ENCODE data around the gene PLA2R1.
"Not testable (repeated sequence)": the region's sequence is repeated elsewhere in the genome, so short reads cannot be mapped to it uniquely, and the experiment has no call there.

The PLA2R1 gene

DNA sequence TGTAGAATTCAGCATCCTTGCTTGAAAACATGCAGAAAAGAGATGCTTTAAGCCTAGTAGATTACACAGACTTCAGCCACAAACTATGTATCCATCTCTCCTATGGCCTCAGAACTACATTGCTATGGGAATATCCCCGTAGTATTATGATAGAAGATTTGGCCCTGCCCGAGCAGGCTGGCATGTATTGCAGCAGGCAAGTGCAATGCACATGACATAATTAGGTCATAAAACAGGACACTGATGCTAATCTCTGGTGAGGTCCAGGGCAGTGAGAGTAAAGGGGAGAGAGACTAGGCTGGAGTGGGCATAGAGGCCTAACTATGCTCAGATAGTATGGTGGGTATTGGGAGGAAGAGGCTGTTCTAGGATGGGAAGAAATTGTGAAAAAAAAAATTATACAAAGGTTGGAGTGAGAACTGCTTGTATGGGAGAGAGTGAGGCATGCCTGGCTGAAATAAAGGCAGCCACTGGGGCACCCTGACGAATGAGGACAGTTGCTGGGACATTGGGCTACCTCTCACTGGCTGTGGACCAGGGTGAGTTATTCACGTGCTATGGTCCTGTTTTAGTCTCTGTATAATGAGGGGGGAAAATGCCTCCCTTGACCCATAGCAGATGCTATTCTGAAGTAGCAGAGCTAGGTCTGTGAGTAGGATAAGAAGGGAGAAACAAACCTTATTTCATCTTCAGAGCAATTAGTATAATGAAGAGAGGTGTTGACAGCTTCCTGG is 1.6 kb upstream of the PLA2R1 start:
- no peak for DNase-seq (ENCODE audit: low read depth)

DNA sequence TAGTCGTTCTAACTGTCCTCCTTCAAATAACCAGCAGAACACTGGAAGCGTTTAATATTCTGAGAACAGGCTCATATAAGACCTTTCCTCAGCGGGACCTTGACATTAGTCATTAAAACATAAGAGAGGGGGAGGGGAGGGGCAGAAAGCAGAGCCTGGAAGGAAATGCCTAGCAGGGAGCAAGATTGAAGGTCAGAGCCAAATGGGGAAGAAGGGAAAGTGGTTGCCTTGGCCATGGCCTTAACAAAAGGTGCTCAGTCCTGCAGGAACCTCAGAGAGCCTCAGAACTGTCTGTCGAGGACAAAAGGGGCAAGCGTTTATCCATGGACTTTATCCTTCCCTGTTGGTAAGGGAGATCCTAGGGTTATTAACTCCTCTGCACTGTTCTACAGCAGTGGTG is 856 bp upstream of the PLA2R1 start:
- DNase-seq (ENCODE audit: low read depth): no peak

DNA sequence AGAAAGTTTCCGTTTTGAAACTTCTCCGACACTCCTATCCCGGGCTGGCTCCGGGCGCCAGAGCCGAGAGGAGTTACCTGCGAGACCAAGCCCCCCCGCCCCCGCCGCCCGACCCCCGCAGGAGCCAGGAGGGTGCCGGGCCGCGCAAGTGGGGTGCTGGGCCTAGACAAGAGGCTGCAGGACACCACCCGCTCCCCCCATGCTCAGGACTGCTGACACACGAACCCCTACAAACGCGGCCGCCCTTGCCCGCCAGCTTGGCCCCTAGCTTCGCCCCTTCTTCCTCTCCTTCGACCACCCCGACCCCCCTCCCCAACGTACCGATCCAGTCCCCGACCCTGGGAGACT is 497 bp downstream of the PLA2R1 start:
- DNase-seq (ENCODE audit: low read depth): no peak

DNA sequence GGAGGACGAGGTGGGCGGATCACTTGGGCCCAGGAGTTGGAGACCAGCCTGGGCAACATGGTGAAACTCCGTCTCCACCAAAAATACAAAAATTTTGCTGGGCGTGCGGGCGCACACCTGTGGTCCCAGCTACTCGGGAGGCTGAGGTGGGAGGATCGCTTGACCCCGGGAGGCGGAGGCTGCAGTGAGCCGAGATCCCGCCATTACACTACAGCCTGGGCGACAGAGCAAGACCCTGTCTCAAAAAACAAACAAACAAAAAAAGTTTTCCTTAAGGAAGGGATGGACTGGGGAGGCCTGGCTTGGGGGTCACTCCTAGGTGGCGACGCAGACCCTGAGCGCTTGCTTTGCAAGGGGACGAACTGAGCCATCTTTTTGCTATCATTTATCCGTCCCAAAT is 882 bp downstream of the PLA2R1 start:
- no peak for DNase-seq (ENCODE audit: low read depth)

GRCh38 chr2:160060297-160060696 is 2.1 kb downstream of the PLA2R1 start:
- DNase-seq (ENCODE audit: low read depth): no peak

GRCh38 chr2:160057356-160057755 is 5.1 kb downstream of the PLA2R1 start:
- peak; percentile 35 for DNase-seq (ENCODE audit: low read depth)

- DNase-seq (ENCODE audit: low read depth): no peak
These were observed 6.7 kb downstream of the PLA2R1 start for GRCh38 chr2:160055726-160056108.

GRCh38 chr2:160054984-160055725 is 7.3 kb downstream of the PLA2R1 start:
- DNase-seq (ENCODE audit: low read depth): peak; percentile 37

DNA sequence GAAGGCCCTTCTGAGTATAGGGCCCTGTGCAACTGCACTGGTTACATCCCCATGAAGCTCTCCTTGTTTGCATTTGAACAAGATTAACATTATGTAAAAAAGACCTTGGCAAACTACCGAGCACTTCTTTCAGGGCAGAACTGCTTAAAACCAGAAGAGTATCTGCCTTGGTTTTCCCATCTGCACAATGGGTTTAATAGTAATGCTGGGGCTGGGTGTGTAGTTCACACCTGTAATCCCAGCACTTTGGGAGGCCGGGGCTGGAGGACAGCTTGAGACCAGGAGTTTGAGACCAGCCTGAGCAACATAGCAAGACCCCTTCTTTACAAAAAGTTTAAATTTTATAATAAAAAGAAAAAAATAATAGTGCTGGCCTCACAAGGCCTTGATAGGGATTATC is 8.5 kb downstream of the PLA2R1 start:
- no peak for DNase-seq (ENCODE audit: low read depth)

- no peak for DNase-seq (ENCODE audit: low read depth)
These were observed 9.9 kb downstream of the PLA2R1 start for GRCh38 chr2:160052531-160052930.

DNA sequence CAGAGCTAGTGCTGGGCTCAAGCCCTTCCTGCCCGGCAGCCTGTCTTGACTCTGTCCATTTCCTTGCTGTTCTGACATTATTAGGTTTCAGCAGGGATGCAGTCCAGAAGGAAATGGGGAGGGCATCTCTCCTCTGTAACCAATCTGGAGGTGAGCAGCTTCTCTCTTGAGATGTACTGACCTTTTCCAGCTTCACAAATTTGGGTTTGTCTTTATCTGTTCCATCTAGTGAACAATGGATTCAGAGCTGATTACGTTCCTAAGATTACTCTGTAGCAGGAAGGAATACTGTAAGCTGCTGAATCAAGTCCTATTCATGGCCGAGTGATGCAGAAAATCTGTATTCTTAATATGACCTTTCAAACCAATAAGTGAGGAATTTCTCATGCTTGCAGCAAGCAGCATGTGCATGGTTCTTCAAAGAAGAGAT is 11.0 kb downstream of the PLA2R1 start:
- no peak for DNase-seq (ENCODE audit: low read depth)

DNA sequence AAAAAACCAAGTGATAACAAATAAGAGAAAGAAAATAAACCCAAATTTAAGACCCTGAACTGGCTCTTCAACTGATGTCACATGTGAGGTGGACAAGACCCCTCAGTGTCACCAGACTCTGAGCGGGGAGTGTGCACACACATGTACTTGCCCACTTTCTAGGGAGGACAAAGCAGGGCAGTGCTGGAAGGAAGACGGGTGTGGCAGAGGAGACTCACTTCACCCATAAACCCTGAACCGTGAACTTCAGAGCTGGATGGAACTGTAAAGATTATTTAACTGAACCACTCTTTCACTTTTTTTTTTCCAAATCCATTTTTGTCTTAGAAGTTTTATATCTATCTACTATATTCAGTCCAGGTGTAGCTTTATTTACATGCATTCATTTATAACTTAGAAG is 12.3 kb downstream of the PLA2R1 start:
- DNase-seq (ENCODE audit: low read depth): no peak

DNA sequence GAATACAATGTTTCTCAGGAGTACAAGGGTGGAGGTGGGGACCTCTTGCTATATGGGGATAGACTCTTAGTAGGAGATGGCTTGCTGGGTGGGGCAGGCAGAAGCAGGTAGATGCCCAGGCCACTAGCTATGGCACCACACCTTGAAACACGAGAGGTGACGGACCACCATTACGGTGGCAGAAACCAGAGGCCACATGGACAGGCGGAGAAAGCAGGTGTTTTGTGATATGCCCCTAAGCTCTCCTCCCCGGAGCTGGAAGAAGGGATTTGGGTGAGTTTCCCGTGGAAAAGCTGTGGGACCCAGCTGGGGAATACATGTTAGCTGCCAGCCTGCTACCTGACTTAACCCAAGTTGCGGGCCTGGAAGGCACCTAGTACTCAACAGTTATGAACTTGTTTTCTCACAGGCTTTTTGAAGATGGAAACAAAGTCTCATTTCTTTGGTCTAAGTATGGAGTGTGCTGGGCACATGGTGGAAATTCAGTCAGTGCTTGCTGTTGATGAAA is 16.7 kb downstream of the PLA2R1 start:
- DNase-seq (ENCODE audit: low read depth): no peak

- no peak for DNase-seq (ENCODE audit: low read depth)
These were observed 17.7 kb downstream of the PLA2R1 start for GRCh38 chr2:160044728-160045127.

DNA sequence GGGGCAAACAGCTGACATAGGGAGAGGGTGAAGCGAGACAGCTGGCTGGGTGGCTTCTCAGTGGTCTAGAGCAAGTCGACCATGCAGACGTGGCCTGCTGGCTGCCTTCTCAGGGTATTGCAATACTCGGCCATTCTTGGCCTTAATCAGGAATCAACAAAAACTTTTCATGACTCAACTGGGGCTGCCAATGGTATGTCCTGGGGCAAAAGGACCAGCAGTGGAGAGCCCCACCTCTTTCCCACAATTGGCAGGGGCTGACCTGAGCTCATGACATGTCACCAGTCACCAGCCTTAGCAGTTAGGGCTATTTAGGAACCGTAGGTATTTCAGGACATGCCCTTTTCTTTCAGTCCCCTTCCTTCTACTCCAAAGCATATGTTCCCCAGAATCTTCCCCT is 19.1 kb downstream of the PLA2R1 start:
- DNase-seq (ENCODE audit: low read depth): no peak

- no peak for DNase-seq (ENCODE audit: low read depth)
These were observed 20.4 kb downstream of the PLA2R1 start for GRCh38 chr2:160042054-160042453.

- no peak for DNase-seq (ENCODE audit: low read depth)
These were observed 21.3 kb downstream of the PLA2R1 start for GRCh38 chr2:160041091-160041490.

DNA sequence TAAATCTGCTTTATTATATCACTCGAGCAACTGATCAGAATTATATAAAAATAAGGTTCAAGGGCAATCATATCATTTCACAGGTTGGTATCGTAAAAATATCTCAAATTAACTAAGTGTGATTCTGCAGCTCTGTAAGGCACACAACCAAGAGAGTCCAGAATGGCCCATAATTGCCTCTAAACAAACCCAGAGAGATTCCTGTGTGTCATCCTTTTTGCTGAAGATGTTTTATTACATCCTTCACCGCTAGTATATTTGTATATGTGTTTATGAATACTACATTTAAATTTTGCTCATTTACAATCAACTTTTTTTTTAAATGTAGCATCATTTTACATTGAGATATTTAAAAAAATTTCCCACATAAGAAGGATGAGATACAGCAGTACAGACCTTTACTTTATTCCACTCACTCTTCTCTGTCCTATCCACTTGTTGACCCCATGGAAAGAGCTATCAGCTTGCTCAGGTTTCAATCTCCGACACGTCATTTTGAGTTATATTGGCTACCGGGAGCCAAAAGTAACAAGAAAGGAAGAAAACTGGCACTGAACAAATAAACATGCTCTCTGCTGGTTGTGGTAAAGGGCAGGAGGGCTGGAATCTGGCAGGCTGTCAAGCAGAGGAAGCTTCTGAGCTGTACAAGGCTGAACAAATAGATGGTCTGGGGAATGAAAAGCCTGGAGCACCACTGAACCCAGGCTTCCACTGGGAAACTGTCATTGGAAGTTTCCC is 23.1 kb downstream of the PLA2R1 start:
- peak; percentile 71 for DNase-seq (ENCODE audit: low read depth)

DNA sequence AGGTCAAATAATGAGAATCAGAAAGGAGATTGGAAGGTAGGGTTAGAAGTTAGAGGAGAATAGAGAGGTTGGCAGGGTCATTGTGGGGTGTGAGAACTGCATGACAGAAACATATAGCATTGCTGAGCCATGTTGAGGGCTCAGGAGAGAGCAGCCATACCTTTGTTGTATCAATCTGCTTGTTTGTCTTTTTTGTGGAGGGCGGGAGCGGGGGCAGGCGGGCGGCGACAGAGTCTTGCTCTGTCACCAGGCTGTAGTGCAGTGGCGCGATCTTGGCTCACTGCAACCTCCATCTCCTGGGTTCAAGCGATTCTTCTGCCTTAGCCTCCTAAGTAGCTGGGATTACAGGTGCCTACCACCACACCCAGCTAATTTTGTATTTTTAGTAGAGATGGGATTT is 23.8 kb downstream of the PLA2R1 start:
- not testable (repeated sequence) for DNase-seq (ENCODE audit: low read depth)

DNA sequence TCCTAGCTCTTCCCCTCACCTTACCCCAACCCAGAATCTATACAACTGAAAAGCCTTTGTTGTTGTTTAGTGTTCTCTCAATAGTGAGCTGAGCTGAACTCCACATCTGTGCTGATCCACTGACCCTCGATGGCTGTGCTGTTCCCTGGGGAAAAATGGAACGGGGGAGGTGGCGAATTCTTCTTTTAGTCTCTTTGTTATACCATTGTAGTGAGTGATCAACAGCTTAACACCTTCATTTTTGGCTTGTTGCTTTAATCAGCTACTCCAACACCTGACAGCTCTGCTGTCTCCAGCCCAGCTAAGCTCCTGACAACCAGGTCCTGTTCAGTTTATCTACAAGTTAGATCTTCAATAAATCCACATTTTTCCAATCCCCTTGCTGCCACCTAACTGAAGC is 25.7 kb downstream of the PLA2R1 start:
- DNase-seq (ENCODE audit: low read depth): no peak

DNA sequence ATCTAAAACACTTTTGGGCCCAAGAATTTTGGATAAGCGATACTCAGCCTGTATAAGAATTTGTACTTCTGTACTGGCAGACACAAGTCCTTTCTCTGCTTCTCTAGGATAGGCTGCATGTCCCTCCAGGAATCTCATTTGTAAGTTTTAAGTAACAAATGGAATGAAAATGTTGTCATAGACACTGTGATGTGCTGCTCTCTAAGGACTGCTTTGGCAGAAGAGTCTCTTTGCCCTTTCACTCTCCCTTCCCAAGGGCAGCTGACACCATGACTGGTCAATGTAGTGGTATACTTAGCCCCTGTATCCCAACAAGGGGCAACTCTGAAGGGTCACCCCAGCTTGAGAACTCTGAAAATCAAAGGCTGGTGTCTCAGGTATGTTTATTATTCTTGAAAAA is 27.3 kb downstream of the PLA2R1 start:
- DNase-seq (ENCODE audit: low read depth): no peak

DNA sequence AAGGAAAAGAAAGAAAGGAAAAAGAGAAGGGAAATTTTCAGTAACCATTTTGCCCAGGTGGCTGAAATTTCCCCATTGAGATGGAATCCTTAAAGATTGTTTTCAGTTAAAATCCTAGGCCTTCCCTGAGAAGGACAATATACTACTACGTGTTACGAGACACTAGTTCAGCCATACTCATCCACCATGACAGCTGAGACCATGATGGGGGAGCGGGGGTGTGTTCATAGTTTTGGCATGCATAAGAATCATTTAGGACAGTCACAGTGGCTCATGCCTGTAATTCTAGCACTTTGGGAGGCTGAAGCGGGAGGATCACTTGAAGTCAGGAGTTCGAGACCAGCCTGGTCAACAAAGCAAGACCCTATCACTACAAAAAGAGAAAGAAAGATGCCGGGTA is 28.0 kb downstream of the PLA2R1 start:
- no peak for DNase-seq (ENCODE audit: low read depth)
